ENCODE results near the gene FRMD4A.

GRCh38 chr10:13630231-13630630 is 700.5 kb downstream of the FRMD4A start:
- TF ChIP-seq POLR2A (IDR thresholded peaks at IDR 0.05) (no peak), CTCF (IDR thresholded peaks at IDR 0.05) (no peak)
